ENCODE measurements around the gene GNG7.
A peak's percentile ranks its signal among the peaks of the same experiment; 100 is the strongest.

GRCh38 chr19:2602391-2603181 lies 99.9 kb downstream of the GNG7 start:
- TF ChIP-seq CTCF (IDR thresholded peaks at IDR 0.05): peak in 3 of 4 experiments; percentile 24 to 38 (median 37)
- TF ChIP-seq POLR2A (IDR thresholded peaks at IDR 0.05): no peak
- peak; percentile 58 for TF ChIP-seq EP300 (IDR thresholded peaks at IDR 0.05)
- TF ChIP-seq POLR2AphosphoS5 (IDR thresholded peaks at IDR 0.05): peak; percentile 99
